Endothelial cell of umbilical vein (primary cell): ENCODE measurements around the gene EHMT1.

ENCODE experiments used
- EZH2 ChIP-seq: IDR thresholded peaks from 2 replicates; pipeline ENCODE4 v1.6.1; 2012; ENCODE audit warnings: borderline replicate concordance, low read depth, mild to moderate bottlenecking, moderate library complexity, low read length, inconsistent platforms; ENCODE audit not compliant: severe bottlenecking
- POLR2A ChIP-seq: IDR thresholded peaks from 2 replicates; pipeline ENCODE4 v1.6.1; 2012; ENCODE audit warnings: low read depth, mild to moderate bottlenecking, control low read depth, low read length
- POLR2AphosphoS5 ChIP-seq: IDR thresholded peaks from 2 replicates; pipeline ENCODE4 v1.6.1; 2012; ENCODE audit warnings: low read depth, mild to moderate bottlenecking, control low read depth, low read length, moderate library complexity; ENCODE audit not compliant: insufficient read depth
- TF ChIP-seq, protein P1 (sequence below), 2 donors: IDR thresholded peaks; 1 replicate in 1 of 2; 2 replicates in 1 of 2; pipeline ENCODE4 v1.5.1; 2011; ENCODE audit warnings: low read length in 2 of 2, mild to moderate bottlenecking in 2 of 2, moderate library complexity in 2 of 2, control low read depth in 1 of 2, inconsistent platforms in 1 of 2, low read depth in 1 of 2; ENCODE audit not compliant: insufficient read depth in 1 of 2; ENCODE audit errors: extremely low read depth in 1 of 2

DNA sequence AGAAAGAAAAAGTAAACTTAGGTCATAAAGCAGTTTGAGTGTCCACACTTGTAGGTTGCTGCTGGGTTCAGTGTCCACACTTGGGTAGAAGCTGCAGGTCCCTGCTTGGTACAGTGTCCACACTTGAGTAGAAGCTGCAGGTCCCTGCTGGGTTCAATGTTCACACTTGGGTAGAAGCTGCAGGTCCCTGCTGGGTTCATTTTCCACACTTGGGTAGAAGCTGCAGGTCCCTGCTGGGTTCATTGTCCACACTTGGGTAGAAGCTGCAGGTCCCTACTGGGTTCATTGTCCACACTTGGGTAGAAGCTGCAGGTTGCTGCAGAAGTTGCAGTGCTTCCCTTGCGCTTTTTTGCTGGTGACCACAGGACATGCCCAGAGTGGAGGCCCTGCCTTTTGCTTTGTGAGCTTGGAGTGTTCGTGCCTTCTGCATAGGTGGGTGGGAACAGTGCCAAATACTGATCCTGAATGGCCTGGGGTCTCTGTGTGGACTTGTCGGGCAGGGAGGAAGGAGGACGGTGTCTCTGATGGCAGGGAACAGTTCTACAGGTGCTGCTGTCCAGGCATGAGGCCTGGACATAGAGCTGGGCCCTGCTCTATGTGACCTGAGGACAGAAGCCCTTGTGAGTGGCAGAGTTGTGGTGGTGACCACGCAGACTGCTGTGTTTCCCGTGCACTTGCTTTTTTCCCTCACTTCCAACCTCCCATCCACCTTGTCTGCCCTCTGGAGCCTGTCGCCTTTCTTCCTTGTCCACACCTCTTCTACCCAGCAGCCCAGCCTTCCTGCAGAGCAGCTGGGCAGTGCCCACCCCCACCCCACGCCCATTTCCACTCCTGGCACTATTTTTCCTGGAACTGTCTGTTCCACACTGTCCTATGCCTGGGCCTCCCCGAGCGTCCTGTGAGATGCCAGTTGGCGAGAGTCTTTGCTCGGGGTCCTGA, 120.8 kb downstream of the EHMT1 start:
- TF ChIP-seq POLR2AphosphoS5, result no peak
- TF ChIP-seq, protein P1, sequence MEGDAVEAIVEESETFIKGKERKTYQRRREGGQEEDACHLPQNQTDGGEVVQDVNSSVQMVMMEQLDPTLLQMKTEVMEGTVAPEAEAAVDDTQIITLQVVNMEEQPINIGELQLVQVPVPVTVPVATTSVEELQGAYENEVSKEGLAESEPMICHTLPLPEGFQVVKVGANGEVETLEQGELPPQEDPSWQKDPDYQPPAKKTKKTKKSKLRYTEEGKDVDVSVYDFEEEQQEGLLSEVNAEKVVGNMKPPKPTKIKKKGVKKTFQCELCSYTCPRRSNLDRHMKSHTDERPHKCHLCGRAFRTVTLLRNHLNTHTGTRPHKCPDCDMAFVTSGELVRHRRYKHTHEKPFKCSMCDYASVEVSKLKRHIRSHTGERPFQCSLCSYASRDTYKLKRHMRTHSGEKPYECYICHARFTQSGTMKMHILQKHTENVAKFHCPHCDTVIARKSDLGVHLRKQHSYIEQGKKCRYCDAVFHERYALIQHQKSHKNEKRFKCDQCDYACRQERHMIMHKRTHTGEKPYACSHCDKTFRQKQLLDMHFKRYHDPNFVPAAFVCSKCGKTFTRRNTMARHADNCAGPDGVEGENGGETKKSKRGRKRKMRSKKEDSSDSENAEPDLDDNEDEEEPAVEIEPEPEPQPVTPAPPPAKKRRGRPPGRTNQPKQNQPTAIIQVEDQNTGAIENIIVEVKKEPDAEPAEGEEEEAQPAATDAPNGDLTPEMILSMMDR (IDR thresholded peaks at IDR 0.05; ENCODE audit: extremely low read depth in 1 of 2, insufficient read depth in 1 of 2, low read depth in 1 of 2, low read length in 2 of 2), result no peak
- TF ChIP-seq EZH2, result no peak
- no peak for TF ChIP-seq POLR2A
